GM12878 (cell line): ENCODE results near the gene SYPL2. TPM values are rescaled to one million over a fixed set of nuclear protein-coding genes. Genes with fewer than 3 reads are reported as not detected.

ENCODE experiments used
- BRCA1 ChIP-seq: IDR thresholded peaks from 2 replicates; pipeline ENCODE4 v1.6.1; 2011; ENCODE audit warnings: low read depth, low read length, improper control_type of control experiment
- EP300 ChIP-seq, 2 experiments: fragments of 150-350 bp in 1 of 2; IDR thresholded peaks; 2 replicates each; pipeline ENCODE4 v1.6.1; 2011 to 2012; ENCODE audit warnings: low read depth in 2 of 2, low read length in 2 of 2, borderline replicate concordance in 1 of 2, improper control_type of control experiment in 1 of 2, inconsistent platforms in 1 of 2; ENCODE audit not compliant: control insufficient read depth in 1 of 2
- FOXM1 ChIP-seq: IDR thresholded peaks from 2 replicates; pipeline ENCODE4 v1.6.1; 2012; ENCODE audit warnings: low read depth, mild to moderate bottlenecking, inconsistent platforms, low read length, moderate library complexity
- GATAD2B ChIP-seq: fragments of 450-650 bp; conservative IDR thresholded peaks from 2 replicates; pipeline ENCODE4 v1.6.1; 2017; ENCODE audit warnings: low read depth, mild to moderate bottlenecking, moderate library complexity
- HDAC6 ChIP-seq: fragments of 200-600 bp; sonication (generic); IDR thresholded peaks from one replicate; pipeline ENCODE4 v1.8.0; 2017; ENCODE audit warnings: antibody characterized with exemption; ENCODE audit not compliant: unreplicated experiment
- HDGF ChIP-seq: fragments of 450-650 bp; IDR thresholded peaks from 2 replicates; pipeline ENCODE4 v1.6.1; 2016; ENCODE audit warnings: antibody characterized with exemption
- IKZF1 ChIP-seq: fragments of 450-650 bp; conservative IDR thresholded peaks from 2 replicates; pipeline ENCODE4 v1.6.1; 2017; ENCODE audit warnings: antibody characterized with exemption, mild to moderate bottlenecking
- MYC ChIP-seq: IDR thresholded peaks from 2 replicates; pipeline ENCODE4 v1.6.1; 2011; ENCODE audit warnings: mild to moderate bottlenecking, low read length, moderate library complexity, inconsistent platforms; ENCODE audit not compliant: insufficient read depth, insufficient replicate concordance, insufficient read length, severe bottlenecking
- NFXL1 ChIP-seq: fragments of 450-650 bp; IDR thresholded peaks from 2 replicates; pipeline ENCODE4 v1.6.1; 2017; ENCODE audit warnings: antibody characterized with exemption, mild to moderate bottlenecking, borderline replicate concordance
- NFYA ChIP-seq: IDR thresholded peaks from 2 replicates; pipeline ENCODE4 v1.6.1; 2011; ENCODE audit warnings: low read depth, mild to moderate bottlenecking, low read length, improper control_type of control experiment, borderline replicate concordance
- NR2C2 ChIP-seq: IDR thresholded peaks from 2 replicates; pipeline ENCODE4 v1.6.1; 2011; ENCODE audit warnings: borderline replicate concordance, low read depth; ENCODE audit not compliant: control insufficient read depth, insufficient read length
- PAX5 ChIP-seq: IDR thresholded peaks from 2 replicates; pipeline ENCODE4 v1.6.1; 2011; ENCODE audit warnings: low read depth, low read length, borderline replicate concordance
- RBBP5 ChIP-seq: fragments of 200-600 bp; sonication (generic); conservative IDR thresholded peaks from 2 replicates; pipeline ENCODE4 v1.6.1; 2016
- RCOR1 ChIP-seq: conservative IDR thresholded peaks from 2 replicates; pipeline ENCODE4 v1.6.1; 2012; ENCODE audit warnings: low read depth, low read length, improper control_type of control experiment
- RFX5 ChIP-seq: IDR thresholded peaks from 2 replicates; pipeline ENCODE4 v1.6.1; 2011; ENCODE audit warnings: low read depth, low read length, improper control_type of control experiment
- SIX5 ChIP-seq: IDR thresholded peaks from 2 replicates; pipeline ENCODE4 v1.6.1; 2011; ENCODE audit warnings: mild to moderate bottlenecking, low read depth, low read length, moderate library complexity; ENCODE audit not compliant: severe bottlenecking
- SP1 ChIP-seq: IDR thresholded peaks from one replicate; pipeline ENCODE4 v1.6.1; 2011; ENCODE audit warnings: low read depth, low read length
- TAF1 ChIP-seq: IDR thresholded peaks from 2 replicates; pipeline ENCODE4 v1.6.1; 2011; ENCODE audit warnings: mild to moderate bottlenecking, low read depth, low read length, borderline replicate concordance
- polyA plus RNA-seq, 11 experiments: library from polyadenylated mRNA; depleted of rRNA in 4 of 11; unstranded in 6 of 11; stranded (reverse) in 5 of 11; fragments of >200 nt; fragmentation: Nextera tagmentation in 4 of 11; fragmentation: Illumina TruSeq in 1 of 11; extraction: Ambion mirVana in 4 of 11; extraction: Trizol in 1 of 11; gene quantifications; 1 replicate in 1 of 11; 2 replicates in 10 of 11; pipeline versions ENCODE4 v1.2.1 to v1.2.3, GENCODE V29; 2011 to 2016; ENCODE audit warnings: inconsistent platforms in 2 of 11, missing spikeins in 2 of 11, low read depth in 1 of 11
- total RNA-seq, 4 experiments: library from RNA; depleted of rRNA in 3 of 4; stranded (reverse); fragments of >200 nt in 3 of 4; fragmentation: Illumina TruSeq in 1 of 4; extraction: Trizol in 1 of 4; gene quantifications; 2 replicates each; pipeline versions ENCODE4 v1.2.1 to v1.2.3, GENCODE V29; 2013 to 2021
- TF ChIP-seq, protein P1 (sequence below): fragments of 450-650 bp; conservative IDR thresholded peaks from 2 replicates; pipeline ENCODE4 v1.6.1; 2017; ENCODE audit warnings: mild to moderate bottlenecking, moderate library complexity
- TF ChIP-seq, protein P2 (sequence below): fragments of 450-650 bp; IDR thresholded peaks from 2 replicates; pipeline ENCODE4 v1.6.1; 2016; ENCODE audit warnings: mild to moderate bottlenecking
- TF ChIP-seq, protein P3 (sequence below): fragments of 450-650 bp; IDR thresholded peaks from 2 replicates; pipeline ENCODE4 v1.6.1; 2016; ENCODE audit warnings: mild to moderate bottlenecking, moderate library complexity, borderline replicate concordance
- TF ChIP-seq, protein P4 (sequence below): IDR thresholded peaks from 2 replicates; pipeline ENCODE4 v1.6.1; 2011; ENCODE audit warnings: low read depth, low read length, improper control_type of control experiment, borderline replicate concordance

Gene SYPL2
- total and polyA plus RNA-seq, 10 of the 15 experiments (the other 5 are each of a cell fraction or from before 2014, with no cell fraction given) = 0.04 to 0.11 (median 0.06) TPM; not detected in 3

DNA sequence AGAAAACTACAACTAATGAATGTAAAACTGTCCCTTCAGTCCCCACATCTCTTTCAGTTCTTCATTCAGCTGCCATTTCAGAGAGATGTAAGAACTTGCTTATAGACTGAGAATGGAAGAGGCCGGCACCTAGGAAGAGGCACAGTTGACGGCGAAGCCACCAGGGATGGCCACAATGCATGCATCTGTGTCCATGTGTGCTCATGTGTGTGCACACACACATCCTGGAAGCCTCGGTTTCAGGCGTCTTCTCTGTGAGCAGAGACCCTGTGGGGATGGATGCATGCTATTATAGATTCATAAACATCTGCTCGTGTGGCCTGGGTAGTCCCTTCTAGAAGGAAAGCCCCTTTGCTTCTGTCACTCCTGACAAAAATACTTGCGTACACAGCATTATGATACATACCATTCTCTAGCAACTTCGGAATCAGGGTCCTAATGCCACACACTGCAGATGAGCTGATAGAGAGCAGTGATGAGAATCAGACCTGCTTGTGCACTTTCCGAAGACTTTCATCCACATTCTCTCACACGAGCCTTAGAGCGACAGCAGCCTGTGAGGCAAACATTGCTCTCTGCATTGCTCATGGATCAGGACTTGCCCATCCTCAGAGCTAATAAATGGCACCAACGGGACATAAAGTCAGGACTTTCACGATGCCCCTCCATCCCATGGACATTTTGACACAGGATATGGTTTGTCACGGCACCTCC lies 60.9 kb downstream of the SYPL2 start (continued):
- TF ChIP-seq HDAC6 (no peak), SIX5 (no peak), SP1 (peak; percentile 48), HDGF (no peak), MYC (no peak), NR2C2 (no peak), PAX5 (peak; percentile 89; the same call in 1 of the 2 replicates), BRCA1 (no peak), RCOR1 (no peak), IKZF1 (peak; percentile 91), RBBP5 (no peak), RFX5 (no peak), GATAD2B (no peak), NFYA (no peak), FOXM1 (peak; percentile 34; the same call in 1 of the 2 replicates), TAF1 (no peak), EP300 (IDR thresholded peaks at IDR 0.05; ENCODE audit: borderline replicate concordance in 1 of 2, control insufficient read depth in 1 of 2, low read depth in 2 of 2, low read length in 2 of 2) (peak in 1 of 2 experiments; percentile 60; a peak in 1 of 4 replicates), NFXL1 (no peak)
- TF ChIP-seq, protein P1, sequence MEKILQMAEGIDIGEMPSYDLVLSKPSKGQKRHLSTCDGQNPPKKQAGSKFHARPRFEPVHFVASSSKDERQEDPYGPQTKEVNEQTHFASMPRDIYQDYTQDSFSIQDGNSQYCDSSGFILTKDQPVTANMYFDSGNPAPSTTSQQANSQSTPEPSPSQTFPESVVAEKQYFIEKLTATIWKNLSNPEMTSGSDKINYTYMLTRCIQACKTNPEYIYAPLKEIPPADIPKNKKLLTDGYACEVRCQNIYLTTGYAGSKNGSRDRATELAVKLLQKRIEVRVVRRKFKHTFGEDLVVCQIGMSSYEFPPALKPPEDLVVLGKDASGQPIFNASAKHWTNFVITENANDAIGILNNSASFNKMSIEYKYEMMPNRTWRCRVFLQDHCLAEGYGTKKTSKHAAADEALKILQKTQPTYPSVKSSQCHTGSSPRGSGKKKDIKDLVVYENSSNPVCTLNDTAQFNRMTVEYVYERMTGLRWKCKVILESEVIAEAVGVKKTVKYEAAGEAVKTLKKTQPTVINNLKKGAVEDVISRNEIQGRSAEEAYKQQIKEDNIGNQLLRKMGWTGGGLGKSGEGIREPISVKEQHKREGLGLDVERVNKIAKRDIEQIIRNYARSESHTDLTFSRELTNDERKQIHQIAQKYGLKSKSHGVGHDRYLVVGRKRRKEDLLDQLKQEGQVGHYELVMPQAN = no peak; the same call in 1 of the 2 replicates
- TF ChIP-seq, protein P2, sequence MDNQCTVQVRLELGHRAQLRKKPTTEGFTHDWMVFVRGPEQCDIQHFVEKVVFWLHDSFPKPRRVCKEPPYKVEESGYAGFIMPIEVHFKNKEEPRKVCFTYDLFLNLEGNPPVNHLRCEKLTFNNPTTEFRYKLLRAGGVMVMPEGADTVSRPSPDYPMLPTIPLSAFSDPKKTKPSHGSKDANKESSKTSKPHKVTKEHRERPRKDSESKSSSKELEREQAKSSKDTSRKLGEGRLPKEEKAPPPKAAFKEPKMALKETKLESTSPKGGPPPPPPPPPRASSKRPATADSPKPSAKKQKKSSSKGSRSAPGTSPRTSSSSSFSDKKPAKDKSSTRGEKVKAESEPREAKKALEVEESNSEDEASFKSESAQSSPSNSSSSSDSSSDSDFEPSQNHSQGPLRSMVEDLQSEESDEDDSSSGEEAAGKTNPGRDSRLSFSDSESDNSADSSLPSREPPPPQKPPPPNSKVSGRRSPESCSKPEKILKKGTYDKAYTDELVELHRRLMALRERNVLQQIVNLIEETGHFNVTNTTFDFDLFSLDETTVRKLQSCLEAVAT = peak; percentile 55; the same call in 1 of the 2 replicates
- TF ChIP-seq, protein P3, sequence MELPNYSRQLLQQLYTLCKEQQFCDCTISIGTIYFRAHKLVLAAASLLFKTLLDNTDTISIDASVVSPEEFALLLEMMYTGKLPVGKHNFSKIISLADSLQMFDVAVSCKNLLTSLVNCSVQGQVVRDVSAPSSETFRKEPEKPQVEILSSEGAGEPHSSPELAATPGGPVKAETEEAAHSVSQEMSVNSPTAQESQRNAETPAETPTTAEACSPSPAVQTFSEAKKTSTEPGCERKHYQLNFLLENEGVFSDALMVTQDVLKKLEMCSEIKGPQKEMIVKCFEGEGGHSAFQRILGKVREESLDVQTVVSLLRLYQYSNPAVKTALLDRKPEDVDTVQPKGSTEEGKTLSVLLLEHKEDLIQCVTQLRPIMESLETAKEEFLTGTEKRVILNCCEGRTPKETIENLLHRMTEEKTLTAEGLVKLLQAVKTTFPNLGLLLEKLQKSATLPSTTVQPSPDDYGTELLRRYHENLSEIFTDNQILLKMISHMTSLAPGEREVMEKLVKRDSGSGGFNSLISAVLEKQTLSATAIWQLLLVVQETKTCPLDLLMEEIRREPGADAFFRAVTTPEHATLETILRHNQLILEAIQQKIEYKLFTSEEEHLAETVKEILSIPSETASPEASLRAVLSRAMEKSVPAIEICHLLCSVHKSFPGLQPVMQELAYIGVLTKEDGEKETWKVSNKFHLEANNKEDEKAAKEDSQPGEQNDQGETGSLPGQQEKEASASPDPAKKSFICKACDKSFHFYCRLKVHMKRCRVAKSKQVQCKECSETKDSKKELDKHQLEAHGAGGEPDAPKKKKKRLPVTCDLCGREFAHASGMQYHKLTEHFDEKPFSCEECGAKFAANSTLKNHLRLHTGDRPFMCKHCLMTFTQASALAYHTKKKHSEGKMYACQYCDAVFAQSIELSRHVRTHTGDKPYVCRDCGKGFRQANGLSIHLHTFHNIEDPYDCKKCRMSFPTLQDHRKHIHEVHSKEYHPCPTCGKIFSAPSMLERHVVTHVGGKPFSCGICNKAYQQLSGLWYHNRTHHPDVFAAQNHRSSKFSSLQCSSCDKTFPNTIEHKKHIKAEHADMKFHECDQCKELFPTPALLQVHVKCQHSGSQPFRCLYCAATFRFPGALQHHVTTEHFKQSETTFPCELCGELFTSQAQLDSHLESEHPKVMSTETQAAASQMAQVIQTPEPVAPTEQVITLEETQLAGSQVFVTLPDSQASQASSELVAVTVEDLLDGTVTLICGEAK = no peak
- TF ChIP-seq, protein P4, sequence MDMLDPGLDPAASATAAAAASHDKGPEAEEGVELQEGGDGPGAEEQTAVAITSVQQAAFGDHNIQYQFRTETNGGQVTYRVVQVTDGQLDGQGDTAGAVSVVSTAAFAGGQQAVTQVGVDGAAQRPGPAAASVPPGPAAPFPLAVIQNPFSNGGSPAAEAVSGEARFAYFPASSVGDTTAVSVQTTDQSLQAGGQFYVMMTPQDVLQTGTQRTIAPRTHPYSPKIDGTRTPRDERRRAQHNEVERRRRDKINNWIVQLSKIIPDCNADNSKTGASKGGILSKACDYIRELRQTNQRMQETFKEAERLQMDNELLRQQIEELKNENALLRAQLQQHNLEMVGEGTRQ = no peak
